Lower leg skin (tissue), 3 donors: ENCODE data around the gene TLX1.

Experiments
- CTCF ChIP-seq, 3 donors: fragments of 450-650 bp; IDR thresholded peaks; one replicate each; pipeline ENCODE4 v1.5.1; 2016; ENCODE audit warnings: antibody characterized with exemption in 3 of 3, mild to moderate bottlenecking in 3 of 3, moderate library complexity in 2 of 3
- POLR2A ChIP-seq, 2 donors: fragments of 450-650 bp; IDR thresholded peaks; one replicate each; pipeline ENCODE4 v1.6.1; 2016 to 2017; ENCODE audit warnings: antibody characterized with exemption in 2 of 2, mild to moderate bottlenecking in 1 of 2, moderate library complexity in 1 of 2

- TF ChIP-seq CTCF (IDR thresholded peaks at IDR 0.05) (no peak), POLR2A (IDR thresholded peaks at IDR 0.05) (no peak)
Observed at GRCh38 chr10:101140084-101140949, 9.2 kb downstream of the TLX1 start.
